Measurements from ENCODE around the gene NHP2.

Gene NHP2

GRCh38 chr5:178196986-178197385 lies 43.3 kb upstream of the NHP2 start:
- TF ChIP-seq, protein P1, sequence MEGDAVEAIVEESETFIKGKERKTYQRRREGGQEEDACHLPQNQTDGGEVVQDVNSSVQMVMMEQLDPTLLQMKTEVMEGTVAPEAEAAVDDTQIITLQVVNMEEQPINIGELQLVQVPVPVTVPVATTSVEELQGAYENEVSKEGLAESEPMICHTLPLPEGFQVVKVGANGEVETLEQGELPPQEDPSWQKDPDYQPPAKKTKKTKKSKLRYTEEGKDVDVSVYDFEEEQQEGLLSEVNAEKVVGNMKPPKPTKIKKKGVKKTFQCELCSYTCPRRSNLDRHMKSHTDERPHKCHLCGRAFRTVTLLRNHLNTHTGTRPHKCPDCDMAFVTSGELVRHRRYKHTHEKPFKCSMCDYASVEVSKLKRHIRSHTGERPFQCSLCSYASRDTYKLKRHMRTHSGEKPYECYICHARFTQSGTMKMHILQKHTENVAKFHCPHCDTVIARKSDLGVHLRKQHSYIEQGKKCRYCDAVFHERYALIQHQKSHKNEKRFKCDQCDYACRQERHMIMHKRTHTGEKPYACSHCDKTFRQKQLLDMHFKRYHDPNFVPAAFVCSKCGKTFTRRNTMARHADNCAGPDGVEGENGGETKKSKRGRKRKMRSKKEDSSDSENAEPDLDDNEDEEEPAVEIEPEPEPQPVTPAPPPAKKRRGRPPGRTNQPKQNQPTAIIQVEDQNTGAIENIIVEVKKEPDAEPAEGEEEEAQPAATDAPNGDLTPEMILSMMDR (conservative IDR thresholded peaks at IDR 0.05; ENCODE audit: control insufficient read depth, insufficient read depth, low read depth, low read length), result peak; percentile 39
- no peak for DNase-seq (ENCODE audit: low read depth)
- H3K4me3 ChIP-seq (ENCODE audit: control insufficient read depth, low read depth, low read length), result no peak overlapping the region

DNA sequence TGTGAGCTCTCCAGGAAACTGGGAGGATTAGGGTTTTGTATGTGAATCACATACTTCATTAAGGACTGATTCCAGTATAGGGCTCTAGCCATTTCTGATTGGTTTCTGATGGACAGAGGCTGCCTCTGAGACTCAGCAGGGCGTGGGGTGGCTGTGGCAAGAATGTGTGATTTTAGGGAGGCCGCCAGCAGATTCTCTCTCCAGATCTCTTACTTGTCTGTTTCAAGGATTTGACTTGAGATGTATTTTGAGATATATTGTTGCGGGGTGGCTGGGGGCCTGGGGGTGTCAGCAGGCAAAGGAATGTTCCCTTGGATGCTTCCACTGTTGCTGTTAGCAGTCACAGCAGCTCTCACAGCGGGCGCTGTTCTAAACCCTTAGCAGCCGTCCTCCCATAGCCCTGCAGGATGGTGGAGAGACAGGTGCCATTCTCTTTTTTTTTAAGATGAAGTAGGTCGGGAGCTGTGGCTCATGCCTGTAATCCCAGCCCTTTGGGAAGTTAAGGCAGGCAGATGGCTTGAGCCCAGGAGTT lies 42.7 kb upstream of the NHP2 start:
- TF ChIP-seq, protein P1 (conservative IDR thresholded peaks at IDR 0.05; ENCODE audit: control insufficient read depth, insufficient read depth, low read depth, low read length), result no peak
- no peak for DNase-seq (ENCODE audit: low read depth)
- no peak overlapping the region for H3K4me3 ChIP-seq (ENCODE audit: control insufficient read depth, low read depth, low read length)

GRCh38 chr5:178194026-178194425 lies 40.3 kb upstream of the NHP2 start:
- DNase-seq (ENCODE audit: low read depth), result no peak
- TF ChIP-seq, protein P1 (conservative IDR thresholded peaks at IDR 0.05; ENCODE audit: control insufficient read depth, insufficient read depth, low read depth, low read length), result no peak

GRCh38 chr5:178193251-178193809 lies 39.6 kb upstream of the NHP2 start:
- DNase-seq (ENCODE audit: low read depth), result no peak
- no peak overlapping the region for H3K4me3 ChIP-seq (ENCODE audit: control insufficient read depth, low read depth, low read length)
- TF ChIP-seq, protein P1 (conservative IDR thresholded peaks at IDR 0.05; ENCODE audit: control insufficient read depth, insufficient read depth, low read depth, low read length), result no peak

More at GRCh38 chr5:178194026-178194425, 40.3 kb upstream of the NHP2 start:
- H3K4me3 ChIP-seq (ENCODE audit: control insufficient read depth, low read depth, low read length), result no peak overlapping the region

- DNase-seq (ENCODE audit: low read depth), result no peak
- TF ChIP-seq, protein P1 (conservative IDR thresholded peaks at IDR 0.05; ENCODE audit: control insufficient read depth, insufficient read depth, low read depth, low read length), result no peak
- H3K4me3 ChIP-seq (ENCODE audit: control insufficient read depth, low read depth, low read length), result no peak overlapping the region
Measured at GRCh38 chr5:178192787-178193186, 39.1 kb upstream of the NHP2 start.

DNA sequence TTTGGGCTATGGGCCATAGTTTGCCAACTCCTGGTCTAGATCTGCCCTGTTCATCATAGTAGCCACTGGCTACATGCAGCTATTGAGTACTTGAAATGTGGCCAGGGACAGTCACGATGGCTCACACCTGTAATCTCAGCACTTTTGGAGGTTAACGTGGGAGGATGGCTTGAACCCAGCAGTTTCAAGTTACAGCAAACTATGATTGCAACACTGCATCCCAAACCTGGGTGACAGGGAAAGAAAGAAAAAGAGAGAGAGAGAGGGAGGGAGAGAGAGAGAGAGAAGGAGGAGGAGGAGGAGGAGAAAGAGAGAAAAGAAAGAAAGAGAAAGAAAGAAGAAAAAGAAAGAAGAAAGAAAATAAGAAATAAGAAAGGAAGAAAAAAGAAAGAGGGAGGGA lies 38.6 kb upstream of the NHP2 start:
- TF ChIP-seq, protein P1 (conservative IDR thresholded peaks at IDR 0.05; ENCODE audit: control insufficient read depth, insufficient read depth, low read depth, low read length), result no peak
- peak; percentile 51 for DNase-seq (ENCODE audit: low read depth)
- H3K4me3 ChIP-seq (ENCODE audit: control insufficient read depth, low read depth, low read length), result no peak overlapping the region

All from fibroblast of mammary gland (primary cell).